ENCODE results near the gene PLCL2. TPM values are rescaled to one million over a fixed set of nuclear protein-coding genes. Genes with fewer than 3 reads are reported as not detected.

PLCL2 gene
- total and polyA plus RNA-seq, 2 donors (not counting 3 experiments of a cell fraction or from before 2014, with no cell fraction given), result 2.3 to 10.7 TPM

DNA sequence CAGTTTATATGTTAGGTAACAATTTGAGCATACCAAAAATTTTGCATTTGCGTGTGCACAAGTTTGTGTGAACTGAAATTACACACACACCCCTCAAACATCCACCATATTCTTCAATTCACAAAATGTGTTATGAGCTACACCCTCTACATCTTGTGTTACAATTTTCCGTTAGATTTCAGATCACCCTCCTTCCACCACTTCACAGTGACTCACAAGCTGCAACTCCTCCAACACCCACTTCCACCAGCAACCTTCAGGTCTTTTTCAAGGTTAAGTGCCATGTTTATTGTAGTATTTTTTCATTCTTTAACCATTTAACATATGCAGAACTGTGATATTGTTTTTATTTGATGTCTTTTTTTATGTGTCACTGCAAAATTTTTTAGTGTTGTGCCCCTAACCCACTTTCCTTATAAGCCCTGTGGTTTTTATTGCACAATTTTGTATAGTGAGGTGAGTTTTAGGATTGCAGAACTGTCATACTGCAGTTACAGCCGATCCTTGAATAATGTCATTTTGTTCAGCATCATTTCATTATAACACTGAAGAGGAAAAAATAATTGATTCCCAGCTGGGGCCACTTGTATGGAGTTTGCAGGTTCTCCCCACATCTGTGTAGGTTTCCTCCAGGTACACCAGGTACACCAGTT, 148.9 kb downstream of the PLCL2 start:
- Histone ChIP-seq H3K36me3 (ENCODE audit: control insufficient read depth in 2 of 2, extremely low read depth in 1 of 2, insufficient read depth in 2 of 2, low read length in 2 of 2) (no peaks in the 10 kb centered on the region), H3K9me1 (replicated peaks; ENCODE audit: control insufficient read depth, extremely low read depth, insufficient read depth, low read length) (no peaks in the 10 kb centered on the region), H3K79me2 (ENCODE audit: control insufficient read depth, insufficient read depth, low read length) (no peaks in the 10 kb centered on the region), H3K4me3 (replicated peaks in 1 of 3; ENCODE audit: insufficient read depth in 1 of 3, low read depth in 1 of 3, low read length in 3 of 3) (no peak overlapping the region), H4K20me1 (replicated peaks; ENCODE audit: control insufficient read depth, extremely low read depth, insufficient read depth, low read length) (no peaks in the 10 kb centered on the region), H3K4me2 (ENCODE audit: insufficient read depth, low read length) (no peak overlapping the region), H3K27me3 (ENCODE audit: control insufficient read depth in 2 of 2, insufficient read depth in 2 of 2, low read length in 2 of 2) (no peaks in the 10 kb centered on the region), H3K9me3 (replicated peaks; ENCODE audit: control insufficient read depth, insufficient read depth, low read length) (no peaks in the 10 kb centered on the region), H2AFZ (ENCODE audit: low read depth, low read length) (no peak overlapping the region), H3K4me1 (ENCODE audit: control insufficient read depth, extremely low read depth, insufficient read depth, low read length) (peaks cover under 1% of the 10 kb centered on the region), H3K9ac (replicated peaks; ENCODE audit: extremely low read depth, insufficient read depth, low read length) (no peak overlapping the region), H3K27ac (ENCODE audit: insufficient read depth, low read depth, low read length) (no peak overlapping the region)
- FAIRE-seq (no peak), DNase-seq (ENCODE audit: low read depth, low spot score) (no peak)
- TF ChIP-seq MYC (IDR thresholded peaks at IDR 0.05; ENCODE audit: low read depth, low read length), result no peak
- TF ChIP-seq, protein P1, sequence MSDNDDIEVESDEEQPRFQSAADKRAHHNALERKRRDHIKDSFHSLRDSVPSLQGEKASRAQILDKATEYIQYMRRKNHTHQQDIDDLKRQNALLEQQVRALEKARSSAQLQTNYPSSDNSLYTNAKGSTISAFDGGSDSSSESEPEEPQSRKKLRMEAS (IDR thresholded peaks at IDR 0.05; ENCODE audit: insufficient read depth, insufficient read length), result no peak
- no peak for TF ChIP-seq GATA2 (IDR thresholded peaks at IDR 0.05; ENCODE audit: insufficient read depth, insufficient read length, low read depth, low read length)
- no peak for TF ChIP-seq POLR2A (IDR thresholded peaks at IDR 0.05; ENCODE audit: low read depth, low read length)
- TF ChIP-seq JUN (IDR thresholded peaks at IDR 0.05; ENCODE audit: borderline replicate concordance, insufficient read depth, insufficient read length, low read depth), result no peak
- TF ChIP-seq, protein P2, sequence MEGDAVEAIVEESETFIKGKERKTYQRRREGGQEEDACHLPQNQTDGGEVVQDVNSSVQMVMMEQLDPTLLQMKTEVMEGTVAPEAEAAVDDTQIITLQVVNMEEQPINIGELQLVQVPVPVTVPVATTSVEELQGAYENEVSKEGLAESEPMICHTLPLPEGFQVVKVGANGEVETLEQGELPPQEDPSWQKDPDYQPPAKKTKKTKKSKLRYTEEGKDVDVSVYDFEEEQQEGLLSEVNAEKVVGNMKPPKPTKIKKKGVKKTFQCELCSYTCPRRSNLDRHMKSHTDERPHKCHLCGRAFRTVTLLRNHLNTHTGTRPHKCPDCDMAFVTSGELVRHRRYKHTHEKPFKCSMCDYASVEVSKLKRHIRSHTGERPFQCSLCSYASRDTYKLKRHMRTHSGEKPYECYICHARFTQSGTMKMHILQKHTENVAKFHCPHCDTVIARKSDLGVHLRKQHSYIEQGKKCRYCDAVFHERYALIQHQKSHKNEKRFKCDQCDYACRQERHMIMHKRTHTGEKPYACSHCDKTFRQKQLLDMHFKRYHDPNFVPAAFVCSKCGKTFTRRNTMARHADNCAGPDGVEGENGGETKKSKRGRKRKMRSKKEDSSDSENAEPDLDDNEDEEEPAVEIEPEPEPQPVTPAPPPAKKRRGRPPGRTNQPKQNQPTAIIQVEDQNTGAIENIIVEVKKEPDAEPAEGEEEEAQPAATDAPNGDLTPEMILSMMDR (IDR thresholded peaks at IDR 0.05; ENCODE audit: extremely low read depth in 1 of 2, insufficient read depth in 1 of 2, low read depth in 1 of 2, low read length in 2 of 2), result no peak
- no peak for TF ChIP-seq FOS (IDR thresholded peaks at IDR 0.05; ENCODE audit: borderline replicate concordance, insufficient read depth, low read length)
- ChIA-PET CTCF (interaction anchor here (0.8 to 2.3 kb wide), 6 partner anchors 11 to 205 kb away, joined by 3 to 36 read pairs (median 4); partner anchors contain the start of gene PLCL2), POLR2A (no interaction called here)
- intact Hi-C loops (cut with micrococcal nuclease) (loop anchor here (2.0 kb wide), 1 partner anchor 149 kb away; the partner anchor contains the start of gene PLCL2), dilution Hi-C loops (cut with MboI; ENCODE audit: extremely low pct_ligation_motif_present, low sequenced_read_pairs) (no loop called here)
- no TSS peak for BruUV-seq (replicated peaks)
